A673 (cell line): ENCODE data around the gene PARVA. TPM values are rescaled to one million over a fixed set of nuclear protein-coding genes. Genes with fewer than 3 reads are reported as not detected.

Source experiments
- BruUV-seq: library from RNA; stranded (reverse); fragments of 400-500 nt; replicated peaks from 2 replicates; lab custom pipeline; 2021; lab: Mats Ljungman, UMichigan
- CTCF ChIA-PET: fragments of 300-600 bp; sonication (Branson Sonifier 250); formaldehyde crosslinking; loops from one replicate; lab custom pipeline; 2022; ENCODE audit warnings: antibody characterized with exemption; lab: Charles Lee
- POLR2A ChIA-PET: fragments of 300-600 bp; sonication (Branson Sonifier 250); formaldehyde crosslinking; loops from one replicate; lab custom pipeline; 2022; ENCODE audit warnings: antibody characterized with exemption; ENCODE audit not compliant: low non-redundant PET; lab: Charles Lee
- DNase-seq: peaks from one replicate; pipeline ENCODE4 v3.0.0-alpha.2; 2015; ENCODE audit warnings: low spot score
- H3K27ac ChIP-seq: fragments of 200-600 bp; sonication (generic); 2 replicates; pipeline ENCODE4 v1.5.1; 2016; ENCODE audit warnings: mixed run types, low read depth, mild to moderate bottlenecking, mixed read lengths, antibody characterized with exemption, low read length; ENCODE audit not compliant: poor library complexity, severe bottlenecking
- H3K27me3 ChIP-seq: fragments of 200-600 bp; sonication (generic); replicated peaks from 2 replicates; pipeline ENCODE4 v1.6.1; 2017; ENCODE audit warnings: mixed run types, low read depth, mild to moderate bottlenecking, mixed read lengths, antibody characterized with exemption, low read length; ENCODE audit not compliant: insufficient read depth, poor library complexity
- H3K36me3 ChIP-seq: fragments of 200-600 bp; sonication (generic); 2 replicates; pipeline ENCODE4 v1.6.1; 2016; ENCODE audit warnings: mixed run types, mild to moderate bottlenecking, mixed read lengths, antibody characterized with exemption, low read length; ENCODE audit not compliant: insufficient read depth, poor library complexity, severe bottlenecking
- H3K4me1 ChIP-seq: fragments of 200-600 bp; sonication (generic); 2 replicates; pipeline ENCODE4 v1.6.1; 2017; ENCODE audit warnings: mixed run types, mild to moderate bottlenecking, mixed read lengths, antibody characterized with exemption, low read length; ENCODE audit not compliant: insufficient read depth, poor library complexity, severe bottlenecking
- H3K4me3 ChIP-seq: fragments of 200-600 bp; sonication (generic); 2 replicates; pipeline ENCODE4 v1.5.1; 2016; ENCODE audit warnings: low read depth, mixed run types, mild to moderate bottlenecking, mixed read lengths, low read length; ENCODE audit not compliant: poor library complexity, severe bottlenecking
- H3K9me3 ChIP-seq: fragments of 200-600 bp; sonication (generic); 2 replicates; pipeline ENCODE4 v1.6.1; 2016; ENCODE audit warnings: mixed run types, low read depth, mild to moderate bottlenecking, mixed read lengths, antibody characterized with exemption, low read length; ENCODE audit not compliant: poor library complexity, severe bottlenecking
- CTCF ChIP-seq: fragments of 300-800, 200-600 bp; sonication (generic); conservative IDR thresholded peaks from 2 replicates; pipeline ENCODE4 v1.5.1; 2017; ENCODE audit warnings: low read depth, mild to moderate bottlenecking, antibody characterized with exemption, low read length, moderate library complexity, mixed read lengths
- EZH2 ChIP-seq: fragments of 200-600 bp; sonication (generic); IDR thresholded peaks from 2 replicates; pipeline ENCODE4 v1.6.1; 2017; ENCODE audit warnings: borderline replicate concordance, low read depth, mild to moderate bottlenecking, mixed read lengths, antibody characterized with exemption, low read length; ENCODE audit not compliant: poor library complexity, severe bottlenecking
- intact Hi-C: fragments of 100-400 bp; cut with micrococcal nuclease; formaldehyde crosslinking; loops from one replicate; pipeline ENCODE4 v1.10.0; 2022; ENCODE audit not compliant: unreplicated experiment
- total RNA-seq: library from RNA; stranded (reverse); gene quantifications from 2 replicates; pipeline ENCODE4 v1.2.3, GENCODE V29; 2021

Gene PARVA
- total RNA-seq, 1 experiment from 2014 or later = 15.2 TPM

GRCh38 chr11:12526789-12527188, 149.4 kb downstream of the PARVA start:
- Histone ChIP-seq H3K4me1 (no peaks in the 10 kb centered on the region), H3K36me3 (no peaks in the 10 kb centered on the region), H3K9me3 (no peaks in the 10 kb centered on the region), H3K4me3 (no peak overlapping the region), H3K27ac (no peak overlapping the region), H3K27me3 (no peaks in the 10 kb centered on the region)
- POLR2A ChIA-PET = no interaction called here
- TF ChIP-seq EZH2 (no peak), CTCF (no peak)
- no TSS peak for BruUV-seq
- CTCF ChIA-PET = no interaction called here
- intact Hi-C loops = no loop called here
- no peak for DNase-seq

- no TSS peak for BruUV-seq
Observed at GRCh38 chr11:12528487-12528886, 151.1 kb downstream of the PARVA start.

GRCh38 chr11:12529041-12529440, 151.7 kb downstream of the PARVA start:
- Histone ChIP-seq H3K9me3 (no peaks in the 10 kb centered on the region), H3K4me3 (no peak overlapping the region), H3K36me3 (no peaks in the 10 kb centered on the region), H3K27ac (no peak overlapping the region), H3K4me1 (no peaks in the 10 kb centered on the region), H3K27me3 (no peaks in the 10 kb centered on the region)
- no peak for DNase-seq
- no TSS peak for BruUV-seq
- intact Hi-C loops = no loop called here
- ChIA-PET CTCF (interaction anchor here (0.5 kb wide), 1 partner anchor 433 kb away, joined by 5 read pairs; no protein-coding TSS in a partner anchor), POLR2A (no interaction called here)
- TF ChIP-seq EZH2 (no peak), CTCF (no peak)

More at GRCh38 chr11:12528487-12528886, 151.1 kb downstream of the PARVA start:
- Histone ChIP-seq H3K27me3 (no peaks in the 10 kb centered on the region), H3K27ac (no peak overlapping the region), H3K9me3 (no peaks in the 10 kb centered on the region), H3K4me1 (no peaks in the 10 kb centered on the region), H3K4me3 (no peak overlapping the region), H3K36me3 (no peaks in the 10 kb centered on the region)
- no peak for DNase-seq
- intact Hi-C loops = no loop called here
- CTCF ChIA-PET = no interaction called here
- POLR2A ChIA-PET = no interaction called here
- TF ChIP-seq CTCF = no peak
